Right forelimb (tissue), 1 donor: ENCODE data around the gene PLCB1.

Source experiments
- DNase-seq: peaks from one replicate; pipeline ENCODE4 v3.0.0-alpha.2; 2018

PLCB1 gene

GRCh38 chr20:8248051-8248450 lies 116.0 kb downstream of the PLCB1 start:
- no peak for DNase-seq

GRCh38 chr20:8249634-8250033 lies 117.6 kb downstream of the PLCB1 start:
- no peak for DNase-seq

- no peak for DNase-seq
These were observed 118.6 kb downstream of the PLCB1 start for GRCh38 chr20:8250539-8251200.

GRCh38 chr20:8251201-8251575 lies 119.1 kb downstream of the PLCB1 start:
- DNase-seq, result no peak

- DNase-seq, result no peak
These were observed 123.0 kb downstream of the PLCB1 start for GRCh38 chr20:8254911-8255582.

DNA sequence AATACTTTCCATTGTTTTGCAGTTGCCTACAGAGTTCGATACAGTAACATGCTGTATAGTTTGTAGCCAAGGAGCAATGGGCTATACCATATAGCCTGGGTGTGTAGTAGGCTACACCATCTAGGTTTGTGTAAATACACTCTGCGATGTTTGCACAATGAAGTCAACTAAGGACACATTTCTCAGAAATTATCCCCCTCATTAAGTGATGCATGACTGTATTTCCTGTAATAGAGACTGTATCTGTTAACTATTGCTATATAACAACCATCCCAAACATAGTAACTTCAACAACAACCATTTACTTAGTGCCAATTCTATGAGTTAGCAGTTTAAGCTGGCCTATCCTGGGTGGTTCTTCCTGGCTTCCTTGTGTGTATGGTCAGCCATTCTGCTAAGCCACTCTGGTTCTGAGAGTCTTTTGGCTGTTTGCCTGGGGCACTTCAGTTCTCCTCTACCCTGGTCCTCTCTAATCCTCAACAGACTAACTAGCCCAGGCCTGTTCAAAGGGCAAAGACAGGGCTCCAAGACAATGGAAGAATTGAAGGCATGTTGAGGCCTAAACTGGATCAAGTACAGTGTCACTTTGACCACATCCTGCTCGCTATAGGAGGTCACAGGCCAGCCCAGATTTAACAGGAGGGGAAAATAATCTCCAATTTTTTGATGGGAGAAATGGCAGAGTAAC lies 124.0 kb downstream of the PLCB1 start:
- no peak for DNase-seq

DNA sequence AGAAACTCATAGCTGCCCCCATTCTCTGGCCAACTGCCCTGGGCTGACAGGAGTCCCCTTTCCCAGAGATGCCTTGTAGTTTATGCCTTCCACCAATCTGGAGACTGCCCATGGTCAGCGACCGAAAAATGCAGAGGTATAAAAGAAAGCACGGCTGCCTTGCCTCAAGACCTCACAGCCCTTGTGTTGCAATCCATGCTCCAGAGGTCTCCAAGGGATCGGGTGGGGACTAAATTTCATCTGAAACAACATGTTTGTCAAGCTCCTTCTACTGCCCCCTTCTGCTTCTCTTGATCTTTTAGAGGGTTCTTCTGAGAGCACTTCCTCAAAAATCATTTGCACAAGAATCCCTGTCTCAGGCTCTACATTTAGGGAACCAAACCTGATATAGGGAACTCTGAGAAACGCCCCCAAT lies 128.8 kb downstream of the PLCB1 start:
- no peak for DNase-seq

GRCh38 chr20:8262721-8263120 lies 130.7 kb downstream of the PLCB1 start:
- no peak for DNase-seq

DNA sequence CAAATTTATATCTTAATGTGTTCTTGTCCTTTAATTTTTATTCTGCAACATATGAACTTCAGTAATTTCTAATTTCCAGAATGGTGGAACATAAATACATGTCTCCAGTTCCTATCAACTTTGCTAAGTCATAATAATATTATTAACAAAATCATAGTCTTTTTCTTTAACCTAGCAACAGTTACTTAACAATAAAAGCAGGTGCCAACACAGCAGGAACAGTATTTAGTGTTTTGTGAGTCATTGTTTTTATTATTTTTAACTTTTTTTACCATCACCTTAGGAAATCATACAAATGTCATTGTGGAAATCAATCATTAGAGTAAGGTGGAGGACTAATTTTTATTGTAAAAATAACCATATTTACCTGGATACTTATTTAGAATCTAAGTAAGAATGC lies 133.5 kb downstream of the PLCB1 start:
- DNase-seq, result no peak

DNA sequence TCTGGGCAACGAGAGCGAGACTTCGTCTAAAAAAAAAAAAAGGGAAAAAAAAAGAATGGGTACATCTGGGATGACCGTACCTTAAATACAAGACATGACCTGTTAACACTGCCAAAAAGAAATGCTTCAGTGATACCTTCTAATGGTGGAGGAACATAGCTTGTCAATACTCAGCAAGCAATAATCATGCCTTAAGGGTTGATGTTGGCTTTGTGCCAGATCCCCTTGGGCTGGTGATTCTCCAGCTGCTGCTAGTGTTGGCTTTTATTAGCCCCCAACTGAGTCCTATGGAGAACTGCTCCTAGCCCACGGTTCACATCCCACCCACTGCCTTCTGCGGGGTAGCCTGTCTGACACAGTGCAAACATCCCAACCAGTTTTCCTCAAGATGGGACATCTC lies 134.9 kb downstream of the PLCB1 start:
- DNase-seq, result no peak

GRCh38 chr20:8271727-8272126 lies 139.7 kb downstream of the PLCB1 start:
- DNase-seq, result no peak

- no peak for DNase-seq
These were observed 140.7 kb downstream of the PLCB1 start for GRCh38 chr20:8272766-8273165.

GRCh38 chr20:8284902-8285301 lies 152.8 kb downstream of the PLCB1 start:
- no peak for DNase-seq

DNA sequence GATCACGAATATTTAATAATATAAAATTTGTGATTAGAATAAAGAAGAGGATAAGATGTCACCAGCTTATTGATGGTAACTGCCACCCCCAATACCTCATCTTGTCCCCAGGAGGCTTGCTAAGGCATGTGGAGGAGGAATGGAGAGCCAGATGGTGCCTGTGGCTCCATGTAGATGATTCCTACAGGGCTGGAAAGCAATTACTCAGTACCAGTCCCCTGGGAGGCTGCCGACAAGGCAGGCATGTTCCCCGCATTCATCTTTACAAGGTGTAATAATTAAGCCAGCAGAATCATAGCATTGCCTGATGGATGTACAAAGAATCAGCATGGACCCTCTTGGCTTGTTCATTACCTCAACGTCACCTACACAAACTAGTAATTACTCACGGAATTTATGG lies 155.3 kb downstream of the PLCB1 start:
- no peak for DNase-seq

DNA sequence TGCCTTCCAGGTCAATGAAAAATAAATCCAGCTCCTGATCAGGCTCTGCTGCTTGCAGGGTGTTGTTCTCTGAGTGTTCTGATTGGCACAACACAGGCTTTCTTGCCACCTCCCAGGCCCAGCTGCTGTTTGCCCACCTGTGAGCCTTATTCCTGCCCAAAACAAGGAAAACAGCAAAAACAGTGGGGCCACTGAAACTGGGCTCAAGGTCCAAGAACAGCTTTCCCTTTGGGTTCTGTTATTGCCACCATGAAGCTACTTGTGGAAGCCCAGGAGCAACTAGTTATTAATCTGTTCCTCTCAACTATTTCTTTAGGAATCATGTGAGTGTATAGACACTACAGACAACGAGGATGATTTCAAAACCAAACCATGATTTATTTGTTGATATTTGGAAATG lies 159.1 kb downstream of the PLCB1 start:
- DNase-seq, result no peak

DNA sequence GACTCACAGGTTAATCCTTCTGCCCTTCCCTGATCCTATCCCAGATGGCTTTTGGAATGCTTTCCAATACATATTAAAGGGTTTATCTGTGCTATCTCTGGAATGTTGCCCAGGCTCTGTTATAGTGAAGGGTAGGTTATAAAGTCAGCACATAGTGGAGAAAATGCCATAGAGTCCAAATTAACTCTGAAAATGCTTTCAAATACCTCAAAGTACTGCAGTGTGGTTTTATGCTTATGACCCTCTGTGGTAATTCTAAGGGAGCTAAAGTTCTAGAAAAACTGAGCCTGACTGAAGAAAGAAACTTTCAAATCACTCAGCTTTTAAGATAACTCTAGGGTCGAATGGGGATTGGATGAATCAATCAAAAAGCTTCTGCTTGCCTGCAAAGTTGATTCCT lies 159.8 kb downstream of the PLCB1 start:
- DNase-seq, result no peak

DNA sequence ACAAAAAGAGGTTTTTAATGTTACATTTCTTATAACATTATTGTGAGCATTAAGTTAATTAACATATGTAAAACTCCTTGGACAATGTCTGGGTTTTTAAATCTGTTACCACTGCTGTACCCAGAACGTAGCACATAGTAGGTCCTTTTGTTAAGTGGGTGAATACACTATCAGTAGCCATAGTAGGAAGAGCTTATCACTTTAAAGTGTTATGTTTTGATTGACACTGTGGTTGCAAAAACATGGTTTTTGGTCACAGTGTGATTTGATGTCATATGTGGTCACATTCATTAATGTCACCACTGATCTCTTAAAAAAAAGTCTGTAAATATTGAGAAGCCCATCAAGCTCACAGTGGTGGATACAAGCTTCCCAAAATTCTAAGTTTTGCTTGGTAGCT lies 160.7 kb downstream of the PLCB1 start:
- no peak for DNase-seq

- no peak for DNase-seq
These were observed 161.7 kb downstream of the PLCB1 start for GRCh38 chr20:8293750-8294149.

DNA sequence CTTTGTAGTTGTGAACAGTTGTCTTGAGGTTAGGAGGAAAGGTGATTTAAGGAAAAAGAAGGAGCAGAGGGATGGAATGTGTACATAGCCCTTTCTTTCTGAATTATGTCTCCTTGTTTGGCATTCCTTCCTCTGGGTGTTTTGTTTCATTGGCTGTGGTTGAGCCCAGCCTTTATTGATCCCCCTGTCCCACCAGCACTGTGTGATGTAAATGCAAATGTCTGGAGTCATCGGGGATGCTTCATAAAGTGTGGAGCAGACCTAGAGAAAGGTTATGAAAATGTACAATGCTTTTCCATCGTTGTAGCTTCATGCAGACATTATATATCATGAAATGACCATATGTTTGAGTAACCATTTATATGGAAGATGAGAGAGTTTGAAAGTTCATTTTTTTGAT lies 164.5 kb downstream of the PLCB1 start:
- no peak for DNase-seq

- DNase-seq, result no peak
These were observed 166.5 kb downstream of the PLCB1 start for GRCh38 chr20:8298426-8299043.

- no peak for DNase-seq
These were observed 167.9 kb downstream of the PLCB1 start for GRCh38 chr20:8299921-8300320.

- no peak for DNase-seq
These were observed 169.6 kb downstream of the PLCB1 start for GRCh38 chr20:8301655-8302054.

DNA sequence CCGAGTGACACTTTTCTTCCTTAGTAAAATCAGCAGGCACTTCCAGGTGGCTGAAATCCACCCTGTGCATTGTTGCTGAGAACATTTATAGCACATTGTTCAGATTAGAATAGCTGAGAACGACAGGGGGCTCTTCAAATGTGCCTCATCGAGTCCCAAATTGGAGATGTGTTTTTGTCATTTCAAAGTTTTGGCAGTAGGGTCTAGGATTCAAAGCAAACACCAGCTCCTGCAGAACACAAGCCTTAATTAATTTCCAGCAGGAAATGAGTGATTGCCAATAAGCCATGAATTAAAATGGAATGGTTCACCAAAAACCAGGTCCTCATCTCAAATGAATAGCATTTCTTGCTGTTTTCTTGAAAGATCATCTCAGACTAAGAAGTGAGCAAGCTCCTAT lies 171.6 kb downstream of the PLCB1 start:
- no peak for DNase-seq
